Stimulated activated naive B cell treated with anti-CD40 and anti-IgM and Interleukin-4, amounts not matched to agents 10 μg/mL and 1 μg/mL and 100 μg/mL, for 72 hours (primary cell): ENCODE results near the gene SNRNP35.
"Not testable (repeated sequence)": the region's sequence is repeated elsewhere in the genome, so short reads cannot be mapped to it uniquely, and the experiment has no call there.

Experiments used
- ATAC-seq, 2 donors: fragments of 150-1000 bp; cut with Tn5 transposase; replicated peaks; 2 replicates each; pipeline ENCODE4 v1.10.0; 2021; ENCODE audit warnings: moderate library complexity in 1 of 2
- DNase-seq: peaks from one replicate; pipeline ENCODE4 v3.0.0; 2021
- H3K27ac Mint-ChIP-seq: one replicate; pipeline ENCODE4 v1.8.0; 2022; ENCODE audit warnings: mild to moderate bottlenecking, mixed read lengths
- H3K27me3 Mint-ChIP-seq, 2 donors: one replicate each; pipeline ENCODE4 v1.8.0; 2022; ENCODE audit warnings: mixed read lengths in 2 of 2
- H3K36me3 Mint-ChIP-seq, 2 donors: one replicate each; pipeline ENCODE4 v1.8.0; 2022; ENCODE audit warnings: mixed read lengths in 2 of 2, mild to moderate bottlenecking in 1 of 2
- H3K4me1 Mint-ChIP-seq, 2 donors: one replicate each; pipeline ENCODE4 v1.8.0; 2022; ENCODE audit warnings: mixed read lengths in 2 of 2, mild to moderate bottlenecking in 1 of 2
- H3K4me3 Mint-ChIP-seq, 2 donors: one replicate each; pipeline ENCODE4 v1.8.0; 2022; ENCODE audit warnings: mild to moderate bottlenecking in 2 of 2, mixed read lengths in 2 of 2, moderate library complexity in 1 of 2
- H3K9me3 Mint-ChIP-seq, 2 donors: one replicate each; pipeline ENCODE4 v1.8.0; 2022; ENCODE audit warnings: mixed read lengths in 2 of 2, mild to moderate bottlenecking in 1 of 2

The SNRNP35 gene

GRCh38 chr12:123471374-123472068, 13.6 kb downstream of the SNRNP35 start:
- DNase-seq = no peak
- Mint-ChIP-seq H3K9me3 (no peaks in the 10 kb centered on the region), H3K4me3 (no peak overlapping the region), H3K27ac (no peak overlapping the region), H3K36me3 (peaks cover 17 to 31% of the 10 kb centered on the region in 2 donors), H3K4me1 (peaks cover 18 to 27% of the 10 kb centered on the region in 2 donors), H3K27me3 (no peaks in the 10 kb centered on the region)
- ATAC-seq = no peak

DNA sequence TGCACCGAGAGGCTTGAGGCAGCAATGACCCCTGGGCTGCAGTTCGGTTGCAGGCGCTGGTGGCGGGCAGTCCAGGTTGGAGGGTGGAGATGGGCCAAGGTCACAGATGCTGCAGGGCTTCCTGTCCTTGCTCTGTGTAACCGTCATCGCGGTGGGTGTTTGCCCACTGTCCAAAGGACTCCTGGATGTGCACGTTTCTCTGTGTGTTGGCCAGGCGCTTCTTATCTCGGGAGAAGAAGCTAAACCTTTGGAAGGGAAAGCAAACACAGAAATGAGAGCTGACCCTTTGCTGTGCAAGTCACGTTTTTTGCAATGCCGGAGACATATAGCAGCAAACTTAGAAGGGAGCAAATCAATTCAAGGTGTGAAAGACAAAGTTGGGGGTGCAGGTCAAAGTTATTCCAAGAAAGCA, 14.5 kb downstream of the SNRNP35 start:
- peaks cover 20 to 27% of the 10 kb centered on the region in 2 donors for H3K4me1 Mint-ChIP-seq
- no peak for ATAC-seq
- H3K9me3 Mint-ChIP-seq = no peaks in the 10 kb centered on the region
- no peak overlapping the region for H3K4me3 Mint-ChIP-seq
- DNase-seq = no peak
- peaks cover 19 to 35% of the 10 kb centered on the region in 2 donors for H3K36me3 Mint-ChIP-seq
- no peaks in the 10 kb centered on the region for H3K27me3 Mint-ChIP-seq
- H3K27ac Mint-ChIP-seq = no peak overlapping the region

DNA sequence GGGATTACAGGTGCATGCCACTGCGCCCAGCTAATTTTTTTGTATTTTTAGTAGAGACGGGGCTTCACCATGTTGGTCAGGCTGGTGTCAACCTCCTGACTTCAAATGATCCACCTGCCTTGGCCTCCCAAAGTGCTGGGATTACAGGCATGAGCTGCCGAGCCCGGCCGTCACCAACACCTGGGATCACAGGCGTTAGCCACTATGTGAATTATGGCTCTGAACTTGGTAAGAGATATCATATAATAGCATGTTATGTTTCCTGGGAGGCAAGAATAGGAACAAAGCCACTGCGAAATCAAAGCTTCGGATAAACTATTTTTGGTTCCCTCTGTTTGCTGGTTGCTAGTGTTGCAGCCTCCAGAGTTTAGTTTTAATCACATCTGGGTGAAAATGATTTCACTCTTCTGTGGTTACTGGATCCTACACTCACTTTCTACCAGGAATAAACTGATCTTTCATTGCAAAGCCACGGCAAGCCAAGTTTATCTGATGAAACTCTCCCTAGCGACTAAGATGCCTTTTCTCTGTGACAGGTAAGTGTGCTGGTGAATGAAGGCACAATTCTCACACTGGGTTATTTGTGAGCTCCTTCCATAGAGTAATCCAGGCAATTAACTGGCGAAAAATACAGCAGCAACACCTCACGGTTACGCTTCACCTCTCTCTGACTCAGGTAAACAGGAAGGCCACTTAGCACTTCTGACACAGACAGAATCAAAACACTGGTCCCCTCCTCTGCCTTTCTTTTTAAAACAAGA, 16.7 kb downstream of the SNRNP35 start:
- Mint-ChIP-seq H3K4me1 (peaks cover 16 to 20% of the 10 kb centered on the region in 2 donors), H3K4me3 (no peak overlapping the region), H3K36me3 (peaks cover 19 to 35% of the 10 kb centered on the region in 2 donors), H3K27me3 (no peaks in the 10 kb centered on the region), H3K27ac (peak overlapping the region; percentile 86), H3K9me3 (no peaks in the 10 kb centered on the region)
- ATAC-seq (peak in 1 of 2 donors; percentile 50), DNase-seq (no peak)

DNA sequence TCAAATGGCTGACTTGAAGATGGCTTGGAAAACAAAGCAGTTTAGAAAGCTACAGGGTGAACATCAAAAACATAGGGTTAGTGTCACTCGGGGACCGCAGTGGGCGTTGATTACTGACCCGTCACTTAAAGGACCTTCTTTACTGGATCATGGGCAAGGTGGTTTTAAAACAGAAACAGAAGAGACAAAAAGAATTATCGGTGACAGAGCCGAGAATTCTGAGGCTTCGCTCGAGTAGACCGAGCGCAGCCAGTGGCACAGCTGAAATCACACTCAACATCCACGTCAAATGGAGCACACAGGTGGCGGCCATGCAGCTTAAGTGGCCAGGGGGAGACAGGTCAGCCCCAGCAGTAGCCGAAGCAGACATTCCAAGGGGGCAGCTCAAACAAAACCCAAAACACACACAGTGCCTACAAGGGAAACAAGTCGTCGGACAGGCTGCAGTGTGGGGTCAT, 17.3 kb downstream of the SNRNP35 start:
- no peaks in the 10 kb centered on the region for H3K27me3 Mint-ChIP-seq
- no peak overlapping the region for H3K4me3 Mint-ChIP-seq
- DNase-seq (no peak), ATAC-seq (no peak)
- no peaks in the 10 kb centered on the region for H3K9me3 Mint-ChIP-seq
- peaks cover 16 to 21% of the 10 kb centered on the region in 2 donors for H3K4me1 Mint-ChIP-seq
- peaks cover 19 to 35% of the 10 kb centered on the region in 2 donors for H3K36me3 Mint-ChIP-seq
- peak overlapping the region; percentile 86 for H3K27ac Mint-ChIP-seq

GRCh38 chr12:123478069-123478468, 20.1 kb downstream of the SNRNP35 start:
- Mint-ChIP-seq H3K4me1 (peaks cover 16 to 21% of the 10 kb centered on the region in 2 donors), H3K27me3 (no peaks in the 10 kb centered on the region), H3K4me3 (no peak overlapping the region), H3K27ac (no peak overlapping the region), H3K9me3 (no peaks in the 10 kb centered on the region), H3K36me3 (peaks cover 12 to 21% of the 10 kb centered on the region in 2 donors)
- DNase-seq = no peak
- ATAC-seq = no peak

DNA sequence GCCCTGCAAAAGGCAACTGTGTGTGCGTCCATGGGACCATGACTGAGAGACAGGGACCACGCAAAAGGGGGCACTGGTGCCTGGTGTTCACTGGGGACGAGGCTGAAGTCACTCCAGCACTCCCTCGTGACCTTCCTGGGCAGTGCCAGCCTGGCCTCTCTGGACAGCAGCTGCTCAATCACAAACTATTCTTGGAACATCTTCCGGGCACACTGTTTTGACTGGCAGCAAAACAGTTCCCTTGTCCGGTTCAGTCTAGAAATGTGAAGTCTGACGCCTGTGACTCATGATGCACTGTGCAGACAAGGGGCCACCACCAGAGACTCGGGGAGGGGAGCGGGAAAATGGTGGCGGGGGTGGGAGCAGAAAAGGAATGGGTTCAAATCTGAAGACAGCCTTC, 20.8 kb downstream of the SNRNP35 start:
- no peaks in the 10 kb centered on the region for H3K27me3 Mint-ChIP-seq
- H3K9me3 Mint-ChIP-seq = no peaks in the 10 kb centered on the region
- H3K36me3 Mint-ChIP-seq = peaks cover 12 to 21% of the 10 kb centered on the region in 2 donors
- peaks cover 18 to 24% of the 10 kb centered on the region in 2 donors for H3K4me1 Mint-ChIP-seq
- DNase-seq (no peak), ATAC-seq (no peak)
- H3K4me3 Mint-ChIP-seq = no peak overlapping the region
- no peak overlapping the region for H3K27ac Mint-ChIP-seq

GRCh38 chr12:123479442-123480180, 21.7 kb downstream of the SNRNP35 start:
- H3K27ac Mint-ChIP-seq = no peak overlapping the region
- H3K4me3 Mint-ChIP-seq = no peak overlapping the region
- peaks cover 22 to 26% of the 10 kb centered on the region in 2 donors for H3K4me1 Mint-ChIP-seq
- DNase-seq = no peak
- peaks cover 12 to 21% of the 10 kb centered on the region in 2 donors for H3K36me3 Mint-ChIP-seq
- H3K27me3 Mint-ChIP-seq = peaks cover 0 to 5% of the 10 kb centered on the region in 2 donors
- H3K9me3 Mint-ChIP-seq = no peaks in the 10 kb centered on the region
- no peak for ATAC-seq

DNA sequence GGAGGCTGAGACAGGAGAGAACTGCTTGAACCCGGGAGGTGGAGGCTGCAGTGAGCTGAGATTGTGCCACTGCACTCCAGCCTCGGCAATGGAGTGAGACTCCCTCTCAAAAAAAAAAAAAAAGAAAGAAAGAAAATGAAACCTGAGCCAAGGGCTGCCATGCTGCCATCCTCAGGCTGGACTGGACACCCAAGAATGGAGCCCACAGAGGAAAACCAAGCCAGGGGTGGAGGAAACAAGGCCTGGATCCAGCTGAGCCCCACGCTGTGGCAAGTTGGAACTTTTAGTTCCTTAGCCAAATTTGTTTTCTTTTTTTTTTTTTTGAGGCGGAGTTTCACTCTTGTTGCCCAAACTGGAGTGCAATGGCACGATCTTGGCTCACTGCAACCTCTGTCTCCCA, 23.3 kb downstream of the SNRNP35 start:
- DNase-seq, H3K27ac Mint-ChIP-seq, H3K4me3 Mint-ChIP-seq, ATAC-seq, H3K9me3 Mint-ChIP-seq: not testable (repeated sequence)
- Mint-ChIP-seq H3K27me3 (peaks cover 4 to 11% of the 10 kb centered on the region in 2 donors), H3K4me1 (peaks cover 13 to 16% of the 10 kb centered on the region in 2 donors), H3K36me3 (peaks cover 5 to 10% of the 10 kb centered on the region in 2 donors)

DNA sequence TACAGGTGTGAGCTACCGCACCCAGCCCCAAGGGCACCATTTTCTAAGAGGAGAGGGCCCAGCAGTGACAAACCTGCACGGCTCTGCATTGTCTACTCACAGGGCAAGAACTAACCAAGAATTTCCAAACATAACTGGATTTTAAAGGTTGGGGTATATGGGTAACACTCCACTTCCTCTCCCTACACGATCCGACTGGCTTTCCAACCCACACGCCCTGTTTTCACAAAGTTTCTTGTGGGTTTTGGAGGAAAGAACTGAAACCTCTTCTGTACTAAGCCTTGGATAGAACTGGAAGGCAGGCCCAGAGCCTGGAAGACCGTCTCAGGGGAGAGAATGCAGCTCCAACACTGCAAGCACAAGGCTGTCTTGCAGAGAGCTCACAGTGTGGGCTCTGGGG, 24.9 kb downstream of the SNRNP35 start:
- no peaks in the 10 kb centered on the region for H3K9me3 Mint-ChIP-seq
- H3K27ac Mint-ChIP-seq = no peak overlapping the region
- H3K4me3 Mint-ChIP-seq = no peak overlapping the region
- H3K4me1 Mint-ChIP-seq = peaks cover 13 to 14% of the 10 kb centered on the region in 2 donors
- no peak for DNase-seq
- no peak for ATAC-seq
- peaks cover 5 to 13% of the 10 kb centered on the region in 2 donors for H3K27me3 Mint-ChIP-seq
- H3K36me3 Mint-ChIP-seq = peaks cover 3 to 4% of the 10 kb centered on the region in 2 donors

GRCh38 chr12:123483602-123484248, 25.8 kb downstream of the SNRNP35 start:
- Mint-ChIP-seq H3K4me3 (no peak overlapping the region), H3K36me3 (peaks cover 0 to 2% of the 10 kb centered on the region in 2 donors), H3K9me3 (no peaks in the 10 kb centered on the region), H3K27me3 (peaks cover 5 to 21% of the 10 kb centered on the region in 2 donors), H3K4me1 (peaks cover 12 to 13% of the 10 kb centered on the region in 2 donors), H3K27ac (no peak overlapping the region)
- DNase-seq (no peak), ATAC-seq (peak; percentile 46 to 58)

- DNase-seq (no peak), ATAC-seq (no peak)
- H3K4me3 Mint-ChIP-seq = no peak overlapping the region
- H3K27ac Mint-ChIP-seq = no peak overlapping the region
- H3K9me3 Mint-ChIP-seq = no peaks in the 10 kb centered on the region
- H3K27me3 Mint-ChIP-seq = peaks cover 5 to 21% of the 10 kb centered on the region in 2 donors
- H3K4me1 Mint-ChIP-seq = peaks cover 9 to 13% of the 10 kb centered on the region in 2 donors
- H3K36me3 Mint-ChIP-seq = no peaks in the 10 kb centered on the region
Measured at GRCh38 chr12:123485756-123486155, 27.8 kb downstream of the SNRNP35 start.

- no peak for ATAC-seq
- Mint-ChIP-seq H3K9me3 (no peaks in the 10 kb centered on the region), H3K36me3 (no peaks in the 10 kb centered on the region), H3K4me3 (no peak overlapping the region), H3K27me3 (peaks cover 5 to 21% of the 10 kb centered on the region in 2 donors), H3K4me1 (peaks cover 9 to 13% of the 10 kb centered on the region in 2 donors), H3K27ac (no peak overlapping the region)
- DNase-seq = no peak
Measured at GRCh38 chr12:123487428-123487827, 29.5 kb downstream of the SNRNP35 start.

- Mint-ChIP-seq H3K4me3 (no peak overlapping the region), H3K9me3 (no peaks in the 10 kb centered on the region), H3K36me3 (no peaks in the 10 kb centered on the region), H3K27me3 (peaks cover 5 to 21% of the 10 kb centered on the region in 2 donors), H3K27ac (no peak overlapping the region), H3K4me1 (peaks cover 7 to 11% of the 10 kb centered on the region in 2 donors)
- no peak for ATAC-seq
- DNase-seq = no peak
Measured at GRCh38 chr12:123488539-123489230, 30.7 kb downstream of the SNRNP35 start.
